B cell (primary cell): ENCODE data around the gene CCR4.

Experiments used
- EZH2 ChIP-seq: IDR thresholded peaks from 2 replicates; pipeline ENCODE4 v1.6.1; 2012; ENCODE audit warnings: borderline replicate concordance, low read depth, mild to moderate bottlenecking, moderate library complexity, low read length; ENCODE audit not compliant: insufficient read depth, poor library complexity, severe bottlenecking
- TF ChIP-seq, protein P1 (sequence below): fragments of 200-600 bp; IDR thresholded peaks from one replicate; pipeline ENCODE4 v1.8.0; 2022; ENCODE audit warnings: antibody characterized with exemption, mild to moderate bottlenecking

DNA sequence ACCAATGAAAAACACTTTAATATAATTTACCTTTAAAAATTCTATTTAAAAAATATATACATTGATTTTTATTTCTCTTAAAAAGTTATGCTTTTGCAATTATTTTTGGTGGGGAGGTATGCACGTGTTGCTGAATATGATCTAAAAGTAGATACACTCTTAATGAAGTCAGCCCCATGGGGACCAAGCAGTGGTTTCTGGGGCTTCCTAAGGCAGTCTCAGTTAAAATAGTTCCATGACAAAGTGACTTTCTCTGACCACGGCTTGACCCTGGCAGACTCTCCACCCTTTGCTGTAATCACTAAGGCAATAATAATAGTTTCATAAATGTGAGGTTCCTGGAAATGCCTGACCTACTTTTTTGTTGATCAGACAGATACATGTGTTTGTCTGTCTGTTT lies 50.4 kb downstream of the CCR4 start:
- TF ChIP-seq, protein P1, sequence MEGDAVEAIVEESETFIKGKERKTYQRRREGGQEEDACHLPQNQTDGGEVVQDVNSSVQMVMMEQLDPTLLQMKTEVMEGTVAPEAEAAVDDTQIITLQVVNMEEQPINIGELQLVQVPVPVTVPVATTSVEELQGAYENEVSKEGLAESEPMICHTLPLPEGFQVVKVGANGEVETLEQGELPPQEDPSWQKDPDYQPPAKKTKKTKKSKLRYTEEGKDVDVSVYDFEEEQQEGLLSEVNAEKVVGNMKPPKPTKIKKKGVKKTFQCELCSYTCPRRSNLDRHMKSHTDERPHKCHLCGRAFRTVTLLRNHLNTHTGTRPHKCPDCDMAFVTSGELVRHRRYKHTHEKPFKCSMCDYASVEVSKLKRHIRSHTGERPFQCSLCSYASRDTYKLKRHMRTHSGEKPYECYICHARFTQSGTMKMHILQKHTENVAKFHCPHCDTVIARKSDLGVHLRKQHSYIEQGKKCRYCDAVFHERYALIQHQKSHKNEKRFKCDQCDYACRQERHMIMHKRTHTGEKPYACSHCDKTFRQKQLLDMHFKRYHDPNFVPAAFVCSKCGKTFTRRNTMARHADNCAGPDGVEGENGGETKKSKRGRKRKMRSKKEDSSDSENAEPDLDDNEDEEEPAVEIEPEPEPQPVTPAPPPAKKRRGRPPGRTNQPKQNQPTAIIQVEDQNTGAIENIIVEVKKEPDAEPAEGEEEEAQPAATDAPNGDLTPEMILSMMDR, result no peak
- no peak for TF ChIP-seq EZH2
